ENCODE data around the gene UPF2. TPM values are rescaled to one million over a fixed set of nuclear protein-coding genes. Genes with fewer than 3 reads are reported as not detected.

The UPF2 gene
- polyA plus RNA-seq, 1 donor from 2014 or later, result 14.3 TPM

DNA sequence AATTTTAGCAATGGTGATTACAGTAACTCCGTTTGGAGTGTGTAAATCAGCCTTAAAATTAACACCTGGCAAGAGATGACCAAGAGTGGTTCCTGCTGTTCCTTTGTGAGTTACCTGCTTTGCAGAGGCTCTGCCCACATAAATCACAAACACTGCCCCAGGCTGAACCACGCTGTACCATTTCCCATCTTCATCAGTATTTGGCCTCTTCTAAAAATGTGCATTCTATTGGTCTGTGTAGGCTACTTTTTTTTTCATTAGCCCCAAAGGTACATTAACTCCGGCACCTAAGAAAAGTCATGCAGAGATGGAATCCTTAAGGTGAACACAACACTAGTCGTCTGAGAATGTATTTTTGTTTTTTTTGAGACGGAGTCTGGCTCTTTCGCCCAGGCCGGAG is 123.3 kb downstream of the UPF2 start:
- Histone ChIP-seq H4K20me1 (ENCODE audit: insufficient read depth) (no peaks in the 10 kb centered on the region), H3K36me3 (ENCODE audit: insufficient read depth, low read length) (peaks cover 6% of the 10 kb centered on the region), H3F3A (ENCODE audit: insufficient read depth, low read length, poor library complexity, severe bottlenecking) (no peaks in the 10 kb centered on the region), H3K9me2 (ENCODE audit: insufficient read depth, low read length) (no peaks in the 10 kb centered on the region), H3K4me3 (ENCODE audit: low read length) (no peak overlapping the region), H3K79me2 (replicated peaks; ENCODE audit: insufficient read depth, low read length) (no peaks in the 10 kb centered on the region), H3K27ac (ENCODE audit: low read length) (no peak overlapping the region), H3K27me3 (ENCODE audit: insufficient read depth, low read depth, low read length) (no peaks in the 10 kb centered on the region), H2AFZ (ENCODE audit: low read depth, low read length) (no peak overlapping the region), H3K9me3 (ENCODE audit: low read length) (no peaks in the 10 kb centered on the region), H3K4me2 (ENCODE audit: low read length) (no peak overlapping the region), H3K9ac (ENCODE audit: low read length) (no peak overlapping the region)
- TF ChIP-seq TAF1 (IDR thresholded peaks at IDR 0.05; ENCODE audit: low read depth) (no peak), SMC3 (conservative IDR thresholded peaks at IDR 0.05; ENCODE audit: poor library complexity) (no peak), EP300 (conservative IDR thresholded peaks at IDR 0.05; ENCODE audit: poor library complexity, severe bottlenecking) (no peak), MXI1 (conservative IDR thresholded peaks at IDR 0.05; ENCODE audit: poor library complexity, severe bottlenecking) (no peak), RAD21 (conservative IDR thresholded peaks at IDR 0.05) (no peak), CTCF (IDR thresholded peaks at IDR 0.05; ENCODE audit: poor library complexity, severe bottlenecking) (no peak), POLR2AphosphoS5 (IDR thresholded peaks at IDR 0.05) (no peak), REST (IDR thresholded peaks at IDR 0.05; ENCODE audit: borderline replicate concordance) (no peak), EZH2 (IDR thresholded peaks at IDR 0.05; ENCODE audit: borderline replicate concordance, insufficient read depth, low read length, poor library complexity, severe bottlenecking) (no peak)

DNA sequence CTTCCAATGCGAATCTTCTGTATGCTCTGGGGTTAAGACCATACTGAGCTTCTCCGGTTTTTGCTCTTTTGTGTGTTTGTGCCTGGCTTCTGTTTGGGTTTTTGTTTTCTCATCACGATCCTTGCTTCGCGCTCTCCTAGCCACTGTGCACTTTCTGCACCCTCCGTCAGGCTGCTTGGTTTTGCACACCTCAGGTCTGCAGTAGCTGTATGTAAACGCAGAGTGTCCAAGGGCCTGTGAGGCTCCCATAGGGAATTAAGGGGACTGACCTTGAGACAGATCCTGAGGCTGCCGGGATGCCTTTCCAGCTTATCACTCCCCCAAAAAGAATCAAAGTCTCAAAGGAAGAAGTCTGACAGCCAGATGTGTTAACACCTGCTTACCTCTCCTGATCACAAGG is 124.2 kb downstream of the UPF2 start:
- Histone ChIP-seq H3K27me3 (ENCODE audit: insufficient read depth, low read depth, low read length) (no peaks in the 10 kb centered on the region), H3K9me3 (ENCODE audit: low read length) (no peaks in the 10 kb centered on the region), H3K9me2 (ENCODE audit: insufficient read depth, low read length) (no peaks in the 10 kb centered on the region), H3K4me2 (ENCODE audit: low read length) (no peak overlapping the region), H3K4me3 (ENCODE audit: low read length) (no peak overlapping the region), H2AFZ (ENCODE audit: low read depth, low read length) (no peak overlapping the region), H3K36me3 (ENCODE audit: insufficient read depth, low read length) (peaks cover 6% of the 10 kb centered on the region), H3F3A (ENCODE audit: insufficient read depth, low read length, poor library complexity, severe bottlenecking) (no peaks in the 10 kb centered on the region), H3K9ac (ENCODE audit: low read length) (no peak overlapping the region), H3K27ac (ENCODE audit: low read length) (no peak overlapping the region), H3K79me2 (replicated peaks; ENCODE audit: insufficient read depth, low read length) (no peaks in the 10 kb centered on the region), H4K20me1 (ENCODE audit: insufficient read depth) (no peaks in the 10 kb centered on the region)
- TF ChIP-seq EZH2 (IDR thresholded peaks at IDR 0.05; ENCODE audit: borderline replicate concordance, insufficient read depth, low read length, poor library complexity, severe bottlenecking) (no peak), TAF1 (IDR thresholded peaks at IDR 0.05; ENCODE audit: low read depth) (no peak), SMC3 (conservative IDR thresholded peaks at IDR 0.05; ENCODE audit: poor library complexity) (no peak), RAD21 (conservative IDR thresholded peaks at IDR 0.05) (no peak), EP300 (conservative IDR thresholded peaks at IDR 0.05; ENCODE audit: poor library complexity, severe bottlenecking) (no peak), POLR2AphosphoS5 (IDR thresholded peaks at IDR 0.05) (no peak), REST (IDR thresholded peaks at IDR 0.05; ENCODE audit: borderline replicate concordance) (no peak)
